H1 (cell line): ENCODE data around the gene ZNF451. TPM values are rescaled to one million over a fixed set of nuclear protein-coding genes. Genes with fewer than 3 reads are reported as not detected.

ENCODE experiments used
- CTCF ChIA-PET: fragments of 300-600 bp; sonication (Branson Sonifier 250); formaldehyde crosslinking; loops from one replicate; lab custom pipeline; 2021; ENCODE audit not compliant: partially characterized antibody; lab: Charles Lee
- POLR2A ChIA-PET: fragments of 300-600 bp; sonication (Branson Sonifier 250); formaldehyde crosslinking; loops from one replicate; lab custom pipeline; 2021; ENCODE audit warnings: inconsistent platforms; ENCODE audit not compliant: partially characterized antibody; lab: Charles Lee
- DNase-seq, 2 experiments: peaks; one replicate each; pipeline versions ENCODE4 v3.0.0 to v3.0.0-alpha.2; 2010 to 2022; ENCODE audit warnings: low spot score in 2 of 2, low read depth in 1 of 2, mixed read lengths in 1 of 2
- FAIRE-seq: peaks from 2 replicates; lab custom pipeline; 2011; peaks lifted over from hg19 to GRCh38; lab: Jason Lieb, UNC
- H2AFZ ChIP-seq: 2 replicates; pipeline ENCODE4 v1.8.1; 2012; ENCODE audit warnings: low read length, inconsistent platforms
- H2AK5ac ChIP-seq: 2 replicates; pipeline ENCODE4 v1.6.1; 2013; ENCODE audit warnings: low read depth, low read length
- H2BK120ac ChIP-seq: replicated peaks from 2 replicates; pipeline ENCODE3; 2013; ENCODE audit warnings: low read depth, low read length, inconsistent platforms
- H2BK12ac ChIP-seq: 2 replicates; pipeline ENCODE4 v1.6.1; 2013; ENCODE audit warnings: low read depth, low read length
- H2BK15ac ChIP-seq: 2 replicates; pipeline ENCODE4 v1.6.1; 2013; ENCODE audit warnings: low read length
- H2BK20ac ChIP-seq: 2 replicates; pipeline ENCODE4 v1.6.1; 2013; ENCODE audit warnings: low read length
- H2BK5ac ChIP-seq: 2 replicates; pipeline ENCODE4 v1.6.1; 2013; ENCODE audit warnings: low read depth, low read length
- H3K14ac ChIP-seq: 2 replicates; pipeline ENCODE4 v1.6.1; 2013; ENCODE audit warnings: inconsistent platforms; ENCODE audit not compliant: insufficient read length
- H3K18ac ChIP-seq: 2 replicates; pipeline ENCODE4 v1.6.1; 2013; ENCODE audit warnings: low read length; ENCODE audit errors: extremely low read depth
- H3K23ac ChIP-seq: 2 replicates; pipeline ENCODE4 v1.6.1; 2013; ENCODE audit warnings: inconsistent platforms; ENCODE audit not compliant: insufficient read length
- H3K23me2 ChIP-seq: 2 replicates; pipeline ENCODE4 v1.6.1; 2013; ENCODE audit warnings: low read depth, low read length
- H3K27ac ChIP-seq: 2 replicates; pipeline ENCODE4 v1.6.1; 2011; ENCODE audit warnings: low read depth, low read length, inconsistent platforms
- H3K27me3 ChIP-seq, 4 experiments: replicated peaks in 1 of 4; 1 replicate in 1 of 4; 2 replicates in 3 of 4; pipeline versions ENCODE4 v1.6.1 to v1.8.1; 2011 to 2013; ENCODE audit warnings: low read length in 3 of 4, mild to moderate bottlenecking in 3 of 4, inconsistent platforms in 2 of 4, mixed read lengths in 2 of 4, moderate library complexity in 1 of 4; ENCODE audit not compliant: control insufficient read depth in 3 of 4, insufficient read depth in 3 of 4; ENCODE audit errors: extremely low read depth in 1 of 4
- H3K36me3 ChIP-seq, 4 experiments: 2 replicates each; pipeline versions ENCODE4 v1.6.1 to v1.8.1; 2011 to 2013; ENCODE audit warnings: mild to moderate bottlenecking in 4 of 4, low read length in 3 of 4, moderate library complexity in 2 of 4, control low read depth in 1 of 4, inconsistent platforms in 1 of 4; ENCODE audit not compliant: insufficient read depth in 4 of 4, control insufficient read depth in 2 of 4
- H3K4ac ChIP-seq: replicated peaks from 2 replicates; pipeline ENCODE3; 2013; ENCODE audit warnings: low read length, low read depth, mixed read lengths, inconsistent platforms; ENCODE audit not compliant: insufficient read length
- H3K4me1 ChIP-seq, 4 experiments: replicated peaks in 1 of 4; 1 replicate in 1 of 4; 2 replicates in 3 of 4; pipeline versions ENCODE4 v1.6.1 to v1.8.1; 2011 to 2013; ENCODE audit warnings: low read length in 3 of 4, inconsistent platforms in 2 of 4, mixed read lengths in 1 of 4; ENCODE audit not compliant: insufficient read depth in 4 of 4, control insufficient read depth in 3 of 4
- H3K4me2 ChIP-seq, 2 experiments: 2 replicates each; pipeline versions ENCODE4 v1.6.1 to v1.8.1; 2011 to 2013; ENCODE audit warnings: low read depth in 2 of 2, low read length in 2 of 2, control low read depth in 1 of 2, inconsistent platforms in 1 of 2, mild to moderate bottlenecking in 1 of 2; ENCODE audit not compliant: insufficient read depth in 1 of 2
- H3K4me3 ChIP-seq, 4 experiments: fragments of 200-600, 300-600 bp in 1 of 4; sonication (generic), shearing (Covaris generic), sonication (Bioruptor Twin) in 1 of 4; 2 replicates each; pipeline versions ENCODE4 v1.5.1 to v1.8.1; 2011 to 2016; ENCODE audit warnings: low read length in 4 of 4, low read depth in 3 of 4, control low read depth in 2 of 4, inconsistent platforms in 2 of 4, mild to moderate bottlenecking in 2 of 4, mixed read lengths in 1 of 4, moderate library complexity in 1 of 4; ENCODE audit not compliant: insufficient read depth in 2 of 4; ENCODE audit errors: extremely low read depth in 1 of 4
- H3K56ac ChIP-seq: replicated peaks from 2 replicates; pipeline ENCODE3; 2013; ENCODE audit warnings: low read depth, mild to moderate bottlenecking, mixed read lengths, low read length, inconsistent platforms; ENCODE audit not compliant: insufficient read length
- H3K79me1 ChIP-seq: 2 replicates; pipeline ENCODE4 v1.6.1; 2013; ENCODE audit warnings: low read depth, low read length, control low read depth
- H3K79me2 ChIP-seq, 2 experiments: 2 replicates each; pipeline versions ENCODE4 v1.6.1 to v1.8.1; 2012 to 2013; ENCODE audit warnings: low read length in 2 of 2, mild to moderate bottlenecking in 2 of 2, inconsistent platforms in 1 of 2; ENCODE audit not compliant: insufficient read depth in 2 of 2, control insufficient read depth in 1 of 2
- H3K9ac ChIP-seq, 4 experiments: replicated peaks in 1 of 4; 1 replicate in 1 of 4; 2 replicates in 3 of 4; pipeline versions ENCODE4 v1.6.1 to v1.8.1; 2011 to 2013; ENCODE audit warnings: low read depth in 3 of 4, low read length in 3 of 4, control low read depth in 2 of 4, mild to moderate bottlenecking in 2 of 4, moderate library complexity in 2 of 4, inconsistent platforms in 1 of 4; ENCODE audit errors: extremely low read depth in 1 of 4
- H3K9me3 ChIP-seq, 2 experiments: 2 replicates each; pipeline versions ENCODE4 v1.6.1 to v1.8.1; 2012 to 2013; ENCODE audit warnings: mild to moderate bottlenecking in 2 of 2, moderate library complexity in 2 of 2, control low read depth in 1 of 2, inconsistent platforms in 1 of 2, low read depth in 1 of 2, low read length in 1 of 2, mixed read lengths in 1 of 2; ENCODE audit not compliant: insufficient read depth in 2 of 2
- H4K20me1 ChIP-seq, 2 experiments: replicated peaks in 1 of 2; 2 replicates each; pipeline versions ENCODE3 to v1.8.1; 2011 to 2013; ENCODE audit warnings: inconsistent platforms in 2 of 2, low read length in 2 of 2, mild to moderate bottlenecking in 1 of 2; ENCODE audit not compliant: insufficient read depth in 2 of 2, control insufficient read depth in 1 of 2
- H4K5ac ChIP-seq: 2 replicates; pipeline ENCODE4 v1.6.1; 2013; ENCODE audit warnings: low read length, low read depth, mixed read lengths, inconsistent platforms; ENCODE audit not compliant: insufficient read length
- H4K8ac ChIP-seq: 2 replicates; pipeline ENCODE4 v1.8.0; 2013; ENCODE audit warnings: mild to moderate bottlenecking, moderate library complexity, low read length, inconsistent platforms; ENCODE audit not compliant: insufficient read depth; ENCODE audit errors: extremely low read depth
- H4K91ac ChIP-seq: replicated peaks from 2 replicates; pipeline ENCODE3; 2013; ENCODE audit warnings: low read length, mixed read lengths, inconsistent platforms; ENCODE audit not compliant: insufficient read length
- CTCF ChIP-seq, 3 experiments: IDR thresholded peaks; 1 replicate in 2 of 3; 2 replicates in 1 of 3; pipeline versions ENCODE4 v1.5.1 to v1.6.1; 2011; ENCODE audit warnings: low read length in 3 of 3, mild to moderate bottlenecking in 3 of 3, inconsistent platforms in 2 of 3, low read depth in 1 of 3, moderate library complexity in 1 of 3; ENCODE audit not compliant: insufficient read depth in 1 of 3; ENCODE audit errors: control extremely low read depth in 1 of 3
- GABPA ChIP-seq: IDR thresholded peaks from 2 replicates; pipeline ENCODE4 v1.6.1; 2011; ENCODE audit warnings: mild to moderate bottlenecking, low read length, moderate library complexity, borderline replicate concordance; ENCODE audit not compliant: insufficient read depth
- WGBS, 2 experiments: shearing (Covaris generic) in 1 of 2; methylation state at CpG; one replicate each; pipeline versions ENCODE4 v1.1.6 to v1.1.7; 2013 to 2015; ENCODE audit warnings: low lambda C conversion rate in 2 of 2, mixed read lengths in 2 of 2, inconsistent platforms in 1 of 2, low coverage in 1 of 2, missing lambda C conversion rate in 1 of 2; ENCODE audit not compliant: insufficient replicate concordance in 2 of 2, insufficient coverage in 1 of 2, insufficient read length in 1 of 2; ENCODE audit errors: extremely low coverage in 1 of 2, missing lambda C conversion rate in 1 of 2; 5-methylcytosine and 5-hydroxymethylcytosine counted together
- polyA plus RNA-seq, 7 experiments: library from polyadenylated mRNA; depleted of rRNA in 3 of 7; stranded (reverse) in 5 of 7; unstranded in 2 of 7; fragments of >200 nt in 5 of 7; fragments of 200-250 nt in 2 of 7; gene quantifications; 1 replicate in 5 of 7; 2 replicates in 1 of 7; 4 replicates in 1 of 7; pipeline versions ENCODE4 v1.2.1 to v1.2.3, GENCODE V29; 2011 to 2013; ENCODE audit warnings: missing spikeins in 2 of 7, mixed read lengths in 2 of 7
- total RNA-seq: library from RNA; stranded (reverse); fragmentation: NEBNext Ultra II Directional; extraction: Animal tissue kit (Norgen Biotek cat#: 25700); gene quantifications from 2 replicates; pipeline ENCODE4 v1.2.1, GENCODE V29; 2021

The ZNF451 gene
- total and polyA plus RNA-seq, 2 of the 8 experiments (the other 6 are each of a cell fraction or from before 2014, with no cell fraction given), result 10.7 to 56.8 TPM

- Histone ChIP-seq H2AK5ac (no peak overlapping the region), H3K9me3 (no peaks in the 10 kb centered on the region), H3K14ac (no peak overlapping the region)
- TF ChIP-seq CTCF (IDR thresholded peaks at IDR 0.05; ENCODE audit: control extremely low read depth in 1 of 3, insufficient read depth in 1 of 3, low read depth in 1 of 3, low read length in 3 of 3) (no peak), GABPA (no peak)
- TF ChIP-seq, all 59 proteins: peak for 0
- H3K4me1 ChIP-seq, result peaks cover 0 to 21% (median 4%) of the 10 kb centered on the region in 4 experiments; a peak in 6 of 7 replicates
- no peak overlapping the region for H3K4me3 ChIP-seq
- no peak overlapping the region for H2BK120ac ChIP-seq
- H3K23ac ChIP-seq, result no peak overlapping the region
- 98% methylated on average over 3 of the region's 3 CpGs; no CpG with 5 or more reads in 1 of the 2 experiments for WGBS, 2 experiments
- no peak overlapping the region for H4K91ac ChIP-seq
- no peak overlapping the region for H3K18ac ChIP-seq
- no peak overlapping the region for H3K4me2 ChIP-seq
- H2AFZ ChIP-seq, result no peak overlapping the region
- ChIA-PET POLR2A (no interaction called here), CTCF (interaction anchor here (0.9 to 1.6 kb wide), 3 partner anchors 9 to 169 kb away, joined by 3 to 4 read pairs (median 3); no protein-coding TSS in a partner anchor)
- DNase-seq (no peak), FAIRE-seq (no peak)
- H3K36me3 ChIP-seq, result no peaks in the 10 kb centered on the region
- no peak overlapping the region for H3K56ac ChIP-seq
- no peaks in the 10 kb centered on the region for H3K23me2 ChIP-seq
- H2BK12ac ChIP-seq, result no peak overlapping the region
- no peak overlapping the region for H2BK20ac ChIP-seq
- H3K4ac ChIP-seq, result no peak overlapping the region
- H4K20me1 ChIP-seq, result peaks cover 0 to 1% of the 10 kb centered on the region in 2 experiments
- no peak overlapping the region for H3K27ac ChIP-seq
- H3K79me1 ChIP-seq, result no peaks in the 10 kb centered on the region; the same call in 1 of the 2 replicates
- H3K27me3 ChIP-seq, result no peaks in the 10 kb centered on the region
- no peak overlapping the region for H4K5ac ChIP-seq
- H2BK15ac ChIP-seq, result no peak overlapping the region
- H4K8ac ChIP-seq, result no peak overlapping the region
- H3K79me2 ChIP-seq, result no peaks in the 10 kb centered on the region
- H3K9ac ChIP-seq, result no peak overlapping the region
- H2BK5ac ChIP-seq, result no peak overlapping the region
Observed at GRCh38 chr6:57072108-57072507, 17.9 kb upstream of the ZNF451 start.
